ENCODE data around the gene DCPS.

- TF ChIP-seq EZH2 (IDR thresholded peaks at IDR 0.05; ENCODE audit: insufficient read depth, poor library complexity, severe bottlenecking) = no peak
- TF ChIP-seq EZH2phosphoT487 (IDR thresholded peaks at IDR 0.05; ENCODE audit: insufficient read depth, low read depth) = no peak
Measured at GRCh38 chr11:126307706-126308105, 3.8 kb downstream of the DCPS start.
